GM12878 (cell line): ENCODE data around the gene ANTKMT. TPM values are rescaled to one million over a fixed set of nuclear protein-coding genes. Genes with fewer than 3 reads are reported as not detected.

Experiments used
- ATAC-seq: fragments of 200-7000 bp; cut with Tn5 transposase; 3 replicates; pipeline ENCODE4 v1.9.1; 2020; ENCODE audit warnings: mild to moderate bottlenecking, moderate library complexity
- BruUV-seq: library from RNA; stranded (reverse); fragments of 400-500 nt; replicated peaks from 2 replicates; lab custom pipeline; 2021; lab: Mats Ljungman, UMichigan
- CTCF ChIA-PET: fragments of 300-600 bp; sonication (Branson Sonifier 250); formaldehyde crosslinking; extraction: SDS; loops from one replicate; lab custom pipeline; 2021; ENCODE audit warnings: inconsistent platforms; lab: Yijun Ruan, JAX
- POLR2A ChIA-PET: fragments of 350-600 bp; formaldehyde crosslinking; extraction: SDS; loops from one replicate; lab custom pipeline; 2021; ENCODE audit warnings: inconsistent platforms; lab: Charles Lee
- RAD21 ChIA-PET: fragments of 300-600 bp; sonication (Branson Sonifier 250); formaldehyde crosslinking; loops from one replicate; lab custom pipeline; 2023; ENCODE audit warnings: antibody characterized with exemption; ENCODE audit not compliant: unreplicated experiment; lab: Charles Lee
- SMC1A ChIA-PET: fragments of 300-600 bp; sonication (Branson Sonifier 250); formaldehyde crosslinking; loops from one replicate; lab custom pipeline; 2023; ENCODE audit not compliant: unreplicated experiment, uncharacterized antibody; lab: Charles Lee
- DNase-seq: peaks from one replicate; pipeline ENCODE4 v3.0.0-alpha.2; 2011; ENCODE audit warnings: low read depth, low spot score
- FAIRE-seq: peaks from 3 replicates; lab custom pipeline; 2011; peaks lifted over from hg19 to GRCh38; lab: Jason Lieb, UNC
- H2AFZ ChIP-seq: 2 replicates; pipeline ENCODE4 v1.6.0; 2011; ENCODE audit warnings: low read depth, low read length, control low read depth; ENCODE audit not compliant: control insufficient read depth
- H3K27ac ChIP-seq: 2 replicates; pipeline ENCODE4 v1.5.1; 2011; ENCODE audit warnings: control low read depth; ENCODE audit not compliant: control insufficient read depth, insufficient read depth
- H3K27me3 ChIP-seq, 2 experiments: replicated peaks in 1 of 2; 2 replicates each; pipeline versions ENCODE4 v1.6.0 to v1.6.1; 2011; ENCODE audit warnings: low read length in 1 of 2; ENCODE audit not compliant: control insufficient read depth in 2 of 2, insufficient read depth in 2 of 2
- H3K36me3 ChIP-seq, 2 experiments: 2 replicates each; pipeline ENCODE4 v1.5.1; 2011; ENCODE audit warnings: low read length in 1 of 2; ENCODE audit not compliant: control insufficient read depth in 2 of 2, insufficient read depth in 2 of 2
- H3K4me1 ChIP-seq: 2 replicates; pipeline ENCODE4 v1.6.1; 2011; ENCODE audit warnings: mild to moderate bottlenecking, low read length, moderate library complexity, mixed read lengths; ENCODE audit not compliant: control insufficient read depth, insufficient read depth
- H3K4me2 ChIP-seq: 2 replicates; pipeline ENCODE4 v1.6.0; 2011; ENCODE audit warnings: control low read depth; ENCODE audit not compliant: control insufficient read depth, insufficient read depth
- H3K4me3 ChIP-seq: fragments of 200-600 bp; sonication (generic); 2 replicates; pipeline ENCODE4 v1.5.1; 2016
- H3K79me2 ChIP-seq: 2 replicates; pipeline ENCODE4 v1.6.0; 2011; ENCODE audit warnings: low read length; ENCODE audit not compliant: control insufficient read depth, insufficient read depth
- H3K9ac ChIP-seq: 2 replicates; pipeline ENCODE4 v1.8.0; 2011; ENCODE audit warnings: low read length, control low read depth, mixed read lengths; ENCODE audit not compliant: control insufficient read depth, insufficient read depth
- H3K9me3 ChIP-seq: replicated peaks from 3 replicates; pipeline ENCODE4 v1.5.1; 2011; ENCODE audit warnings: mild to moderate bottlenecking, low read length; ENCODE audit not compliant: control insufficient read depth, insufficient read depth
- H4K20me1 ChIP-seq: 2 replicates; pipeline ENCODE4 v1.6.0; 2011; ENCODE audit not compliant: control insufficient read depth, insufficient read depth
- POLR2A ChIP-seq: IDR thresholded peaks from 2 replicates; pipeline ENCODE4 v1.6.1; 2011; ENCODE audit warnings: low read depth, mild to moderate bottlenecking, low read length
- POLR2AphosphoS5 ChIP-seq: IDR thresholded peaks from 2 replicates; pipeline ENCODE4 v1.6.1; 2011; ENCODE audit warnings: mild to moderate bottlenecking, low read length, inconsistent platforms
- WGBS: methylation state at CpG from one replicate; pipeline ENCODE4 v1.1.6; 2016; ENCODE audit warnings: low lambda C conversion rate; ENCODE audit not compliant: insufficient replicate concordance, insufficient coverage; ENCODE audit errors: missing lambda C conversion rate; 5-methylcytosine and 5-hydroxymethylcytosine counted together
- in situ Hi-C: fragments of 300-500 bp; cut with MboI; formaldehyde crosslinking; loops from 9 replicates; pipeline ENCODE4 v1.14.3; 2018; ENCODE audit warnings: mixed read lengths
- intact Hi-C: fragments of 100-400 bp; cut with micrococcal nuclease; formaldehyde crosslinking; loops from one replicate; pipeline ENCODE4 v1.14.2; 2022; ENCODE audit not compliant: unreplicated experiment
- polyA plus RNA-seq, 11 experiments: library from polyadenylated mRNA; depleted of rRNA in 4 of 11; unstranded in 6 of 11; stranded (reverse) in 5 of 11; fragments of >200 nt; fragmentation: Nextera tagmentation in 4 of 11; fragmentation: Illumina TruSeq in 1 of 11; extraction: Ambion mirVana in 4 of 11; extraction: Trizol in 1 of 11; gene quantifications; 1 replicate in 1 of 11; 2 replicates in 10 of 11; pipeline versions ENCODE4 v1.2.1 to v1.2.3, GENCODE V29; 2011 to 2016; ENCODE audit warnings: inconsistent platforms in 2 of 11, missing spikeins in 2 of 11, low read depth in 1 of 11
- total RNA-seq, 4 experiments: library from RNA; depleted of rRNA in 3 of 4; stranded (reverse); fragments of >200 nt in 3 of 4; fragmentation: Illumina TruSeq in 1 of 4; extraction: Trizol in 1 of 4; gene quantifications; 2 replicates each; pipeline versions ENCODE4 v1.2.1 to v1.2.3, GENCODE V29; 2013 to 2021
- TF ChIP-seq, protein P1 (sequence below): IDR thresholded peaks from 2 replicates; pipeline ENCODE4 v1.6.1; 2012; ENCODE audit warnings: low read depth, low read length, improper control_type of control experiment

Gene ANTKMT
- total and polyA plus RNA-seq, 10 of the 15 experiments (the other 5 are each of a cell fraction or from before 2014, with no cell fraction given) = 0.58 to 60.5 (median 25.8) TPM

DNA sequence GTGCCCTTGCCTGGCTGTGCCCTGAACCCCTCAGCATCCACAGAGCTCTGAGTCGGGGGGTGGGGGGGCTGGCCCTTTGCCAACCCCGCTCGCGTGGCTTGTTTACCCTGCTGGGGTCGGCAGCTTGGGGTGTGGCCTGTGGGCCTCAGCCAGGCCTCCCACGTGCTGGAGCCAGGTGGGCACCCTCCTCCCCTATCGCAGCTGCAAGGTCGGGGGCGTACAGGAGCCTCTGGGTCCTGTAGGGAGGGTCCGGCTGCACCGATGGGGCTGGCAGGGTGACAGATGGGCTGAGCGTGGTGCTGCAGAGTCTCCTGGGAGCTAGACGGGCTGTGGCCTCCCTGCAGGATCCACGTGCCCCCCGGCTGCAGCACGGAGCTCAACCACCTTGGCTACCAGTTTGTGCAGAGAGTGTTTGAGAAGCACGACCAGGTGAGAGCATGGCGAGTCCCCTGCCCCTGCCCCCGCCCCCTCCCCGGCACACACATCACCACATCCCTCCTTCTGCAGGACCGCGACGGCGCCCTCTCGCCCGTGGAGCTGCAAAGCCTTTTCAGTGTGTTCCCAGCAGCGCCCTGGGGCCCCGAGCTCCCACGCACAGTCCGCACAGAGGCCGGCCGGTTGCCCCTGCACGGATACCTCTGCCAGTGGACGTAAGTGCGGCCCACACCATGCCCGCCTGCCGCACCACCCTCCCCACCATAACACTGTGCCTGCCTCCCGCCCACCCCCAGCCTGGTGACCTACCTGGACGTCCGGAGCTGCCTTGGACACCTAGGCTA lies 49.4 kb upstream of the ANTKMT start:
- H4K20me1 ChIP-seq = no peaks in the 10 kb centered on the region; the same call in 1 of the 2 replicates
- intact Hi-C loops = no loop called here
- FAIRE-seq = no peak
- H3K4me1 ChIP-seq = peaks cover 2% of the 10 kb centered on the region; the same call in 1 of the 2 replicates
- in situ Hi-C loops = no loop called here
- TF ChIP-seq, protein P1, sequence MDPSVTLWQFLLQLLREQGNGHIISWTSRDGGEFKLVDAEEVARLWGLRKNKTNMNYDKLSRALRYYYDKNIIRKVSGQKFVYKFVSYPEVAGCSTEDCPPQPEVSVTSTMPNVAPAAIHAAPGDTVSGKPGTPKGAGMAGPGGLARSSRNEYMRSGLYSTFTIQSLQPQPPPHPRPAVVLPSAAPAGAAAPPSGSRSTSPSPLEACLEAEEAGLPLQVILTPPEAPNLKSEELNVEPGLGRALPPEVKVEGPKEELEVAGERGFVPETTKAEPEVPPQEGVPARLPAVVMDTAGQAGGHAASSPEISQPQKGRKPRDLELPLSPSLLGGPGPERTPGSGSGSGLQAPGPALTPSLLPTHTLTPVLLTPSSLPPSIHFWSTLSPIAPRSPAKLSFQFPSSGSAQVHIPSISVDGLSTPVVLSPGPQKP = no peak
- peak; percentile 40; the same call in 1 of the 2 replicates for TF ChIP-seq POLR2A
- H3K4me3 ChIP-seq = no peak overlapping the region
- peaks cover 0 to 18% of the 10 kb centered on the region in 2 experiments; a peak in 3 of 4 replicates for H3K36me3 ChIP-seq
- ChIA-PET POLR2A (no interaction called here), CTCF (no interaction called here), RAD21 (no interaction called here), SMC1A (no interaction called here)
- DNase-seq = no peak
- ATAC-seq = no peak
- BruUV-seq = no TSS peak
- 90% methylated on average over 31 of the region's 40 CpGs for WGBS
- H2AFZ ChIP-seq = no peak overlapping the region
- no peak overlapping the region for H3K9ac ChIP-seq
- no peaks in the 10 kb centered on the region for H3K9me3 ChIP-seq
- H3K27me3 ChIP-seq = no peaks in the 10 kb centered on the region
- H3K27ac ChIP-seq = no peak overlapping the region
- H3K79me2 ChIP-seq = peaks cover 16% of the 10 kb centered on the region
- no peak overlapping the region for H3K4me2 ChIP-seq

- H3K27me3 ChIP-seq = no peaks in the 10 kb centered on the region
- H3K27ac ChIP-seq = no peak overlapping the region
- ChIA-PET POLR2A (no interaction called here), SMC1A (no interaction called here), CTCF (no interaction called here), RAD21 (no interaction called here)
- no peak overlapping the region for H3K4me3 ChIP-seq
- no peaks in the 10 kb centered on the region; the same call in 1 of the 2 replicates for H4K20me1 ChIP-seq
- ATAC-seq (no peak), FAIRE-seq (no peak), DNase-seq (no peak)
- WGBS = 97% methylated on average over 19 of the region's 19 CpGs
- intact Hi-C loops = no loop called here
- no peak overlapping the region for H3K9ac ChIP-seq
- no peak overlapping the region for H2AFZ ChIP-seq
- peaks cover 0 to 18% of the 10 kb centered on the region in 2 experiments; a peak in 3 of 4 replicates for H3K36me3 ChIP-seq
- peaks cover 1% of the 10 kb centered on the region; the same call in 1 of the 2 replicates for H3K4me1 ChIP-seq
- no TSS peak for BruUV-seq
- H3K9me3 ChIP-seq = no peaks in the 10 kb centered on the region
- H3K79me2 ChIP-seq = peaks cover 16% of the 10 kb centered on the region
- no peak overlapping the region for H3K4me2 ChIP-seq
- in situ Hi-C loops = no loop called here
- TF ChIP-seq POLR2A (peak; percentile 39; the same call in 1 of the 2 replicates), POLR2AphosphoS5 (no peak)
Observed at GRCh38 chr16:672371-672770, 48.6 kb upstream of the ANTKMT start.
